Measurements from ENCODE around the gene S100A12. TPM values are rescaled to one million over a fixed set of nuclear protein-coding genes. Genes with fewer than 3 reads are reported as not detected.

Gene S100A12
- total RNA-seq, 1 donor from 2014 or later = not detected

DNA sequence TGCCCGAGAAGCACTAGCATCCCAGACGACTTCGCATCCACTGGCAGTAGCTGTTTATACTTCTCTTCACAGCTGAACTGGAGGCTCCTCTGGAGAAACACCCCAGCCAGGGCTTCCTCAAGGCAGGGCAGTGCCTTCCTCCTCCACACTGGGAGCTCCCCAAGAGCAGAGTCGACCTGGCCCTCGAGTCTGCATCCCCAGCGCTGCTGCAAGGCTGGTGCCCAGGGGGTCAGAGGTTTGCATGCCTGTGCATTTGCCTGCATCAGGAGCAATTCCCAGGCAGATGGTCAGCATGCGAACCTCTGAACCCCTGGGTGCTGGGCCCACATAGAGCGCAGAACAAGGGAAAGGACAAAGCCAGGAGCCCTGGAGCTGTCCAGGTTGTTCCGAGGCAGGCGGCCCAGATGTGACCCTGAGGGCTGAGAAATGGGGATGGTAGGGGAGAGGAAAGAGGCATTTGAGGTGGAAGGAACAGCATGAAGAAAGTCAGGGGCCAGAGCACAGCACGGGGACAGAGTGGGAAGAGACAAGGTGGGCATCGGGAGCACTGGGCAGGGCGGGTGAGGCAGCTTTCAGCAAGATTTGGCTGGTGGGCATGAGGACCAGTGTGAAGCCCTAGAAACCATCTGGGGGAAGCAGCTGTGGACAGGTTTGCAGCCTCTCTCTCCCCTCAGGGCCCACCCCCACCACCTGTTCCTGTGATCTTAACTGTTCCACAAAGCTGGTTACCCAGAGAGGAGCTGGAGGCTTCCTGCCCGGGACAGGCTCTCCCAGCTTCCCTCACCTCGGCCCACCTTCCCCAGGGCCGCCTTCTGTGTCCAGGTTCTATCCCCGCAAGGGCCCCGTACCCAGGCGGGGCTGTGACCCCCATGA lies 21.9 kb upstream of the S100A12 start:
- TF ChIP-seq, protein P1, sequence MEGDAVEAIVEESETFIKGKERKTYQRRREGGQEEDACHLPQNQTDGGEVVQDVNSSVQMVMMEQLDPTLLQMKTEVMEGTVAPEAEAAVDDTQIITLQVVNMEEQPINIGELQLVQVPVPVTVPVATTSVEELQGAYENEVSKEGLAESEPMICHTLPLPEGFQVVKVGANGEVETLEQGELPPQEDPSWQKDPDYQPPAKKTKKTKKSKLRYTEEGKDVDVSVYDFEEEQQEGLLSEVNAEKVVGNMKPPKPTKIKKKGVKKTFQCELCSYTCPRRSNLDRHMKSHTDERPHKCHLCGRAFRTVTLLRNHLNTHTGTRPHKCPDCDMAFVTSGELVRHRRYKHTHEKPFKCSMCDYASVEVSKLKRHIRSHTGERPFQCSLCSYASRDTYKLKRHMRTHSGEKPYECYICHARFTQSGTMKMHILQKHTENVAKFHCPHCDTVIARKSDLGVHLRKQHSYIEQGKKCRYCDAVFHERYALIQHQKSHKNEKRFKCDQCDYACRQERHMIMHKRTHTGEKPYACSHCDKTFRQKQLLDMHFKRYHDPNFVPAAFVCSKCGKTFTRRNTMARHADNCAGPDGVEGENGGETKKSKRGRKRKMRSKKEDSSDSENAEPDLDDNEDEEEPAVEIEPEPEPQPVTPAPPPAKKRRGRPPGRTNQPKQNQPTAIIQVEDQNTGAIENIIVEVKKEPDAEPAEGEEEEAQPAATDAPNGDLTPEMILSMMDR (IDR thresholded peaks at IDR 0.05; ENCODE audit: insufficient read depth, low read length, poor library complexity, severe bottlenecking) = no peak
- no peak for DNase-seq (ENCODE audit: low read depth)
- Histone ChIP-seq H3K27me3 (ENCODE audit: control insufficient read depth, insufficient read depth, low read length) (peaks cover 2% of the 10 kb centered on the region), H3K4me3 (ENCODE audit: low read depth, low read length) (no peak overlapping the region), H3K36me3 (ENCODE audit: control insufficient read depth, insufficient read depth, low read length) (no peaks in the 10 kb centered on the region)

DNA sequence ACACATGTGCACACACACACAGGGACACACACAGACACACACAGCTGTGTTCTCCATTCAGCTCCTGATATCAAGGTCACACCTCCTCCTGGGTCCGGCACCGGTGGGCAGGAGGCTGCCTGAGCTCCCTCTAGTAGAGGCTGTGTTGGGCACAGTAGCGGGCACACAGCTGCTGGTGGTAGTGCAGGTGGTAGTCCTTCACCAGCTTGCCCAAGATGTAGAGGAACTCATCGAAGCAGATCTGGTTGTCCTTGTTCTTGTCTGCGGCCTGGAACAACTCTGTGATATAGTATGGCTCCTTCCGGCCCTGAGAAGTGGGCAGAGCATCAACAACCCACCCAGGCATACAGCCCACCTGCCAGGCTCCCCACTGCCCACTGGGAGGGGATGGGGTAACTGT lies 21.0 kb upstream of the S100A12 start:
- TF ChIP-seq, protein P1 (IDR thresholded peaks at IDR 0.05; ENCODE audit: insufficient read depth, low read length, poor library complexity, severe bottlenecking) = no peak
- DNase-seq (ENCODE audit: low read depth) = no peak

DNA sequence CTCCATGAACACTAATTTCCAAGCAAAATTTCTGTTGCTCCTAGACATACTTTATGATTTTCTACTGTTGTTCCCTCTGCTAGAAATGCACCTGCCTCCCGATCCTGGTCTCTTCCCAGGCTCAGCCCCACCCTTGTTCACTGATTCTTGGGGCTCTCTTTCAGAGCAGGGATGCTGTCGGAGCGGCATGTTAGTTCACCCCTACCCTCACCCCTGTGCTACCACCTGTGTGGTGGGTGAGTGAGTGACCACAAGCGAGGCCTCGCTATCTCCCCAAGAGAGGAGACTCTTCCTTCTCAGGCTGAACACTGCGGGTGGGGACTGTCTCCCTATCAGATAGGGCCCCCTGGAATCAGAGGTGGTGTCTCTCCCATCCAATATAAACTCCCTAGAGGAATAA lies 20.4 kb upstream of the S100A12 start:
- H3K36me3 ChIP-seq (ENCODE audit: control insufficient read depth, insufficient read depth, low read length) = no peaks in the 10 kb centered on the region
- DNase-seq (ENCODE audit: low read depth) = no peak
- peaks cover 2% of the 10 kb centered on the region for H3K27me3 ChIP-seq (ENCODE audit: control insufficient read depth, insufficient read depth, low read length)
- TF ChIP-seq, protein P1 (IDR thresholded peaks at IDR 0.05; ENCODE audit: insufficient read depth, low read length, poor library complexity, severe bottlenecking) = no peak
- no peak overlapping the region for H3K4me3 ChIP-seq (ENCODE audit: low read depth, low read length)

More for the DNA sequence above, 21.0 kb upstream of the S100A12 start:
- peaks cover 2% of the 10 kb centered on the region for H3K27me3 ChIP-seq (ENCODE audit: control insufficient read depth, insufficient read depth, low read length)
- H3K36me3 ChIP-seq (ENCODE audit: control insufficient read depth, insufficient read depth, low read length) = no peaks in the 10 kb centered on the region
- no peak overlapping the region for H3K4me3 ChIP-seq (ENCODE audit: low read depth, low read length)

DNA sequence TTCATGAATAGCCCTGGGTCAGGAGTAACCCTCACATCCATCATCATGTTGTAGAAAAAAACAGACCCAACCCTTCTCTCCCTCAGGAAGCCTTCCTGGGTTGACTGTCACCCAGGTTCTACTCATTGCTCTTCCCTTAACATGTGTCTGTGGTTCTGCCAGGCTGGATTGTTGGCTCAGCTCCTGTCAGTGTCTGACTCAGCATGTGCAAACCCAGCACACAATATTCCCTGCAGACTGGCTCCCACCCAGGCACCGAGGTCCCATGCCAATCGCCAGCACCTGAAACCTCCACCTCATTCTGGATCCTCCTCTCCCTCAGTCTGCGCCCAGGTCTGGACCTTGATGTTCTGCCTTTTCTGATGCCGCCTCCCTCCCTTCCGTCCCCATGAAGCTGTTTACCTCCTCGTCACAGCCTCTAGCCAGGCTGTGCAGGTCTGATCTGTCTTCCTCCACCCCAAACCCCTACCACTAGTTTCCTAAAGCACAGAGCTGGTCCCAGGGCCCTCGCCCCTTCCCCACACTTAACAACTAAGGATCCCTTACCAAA lies 19.8 kb upstream of the S100A12 start:
- Histone ChIP-seq H3K36me3 (ENCODE audit: control insufficient read depth, insufficient read depth, low read length) (no peaks in the 10 kb centered on the region), H3K4me3 (ENCODE audit: low read depth, low read length) (no peak overlapping the region), H3K27me3 (ENCODE audit: control insufficient read depth, insufficient read depth, low read length) (peaks cover 2% of the 10 kb centered on the region)
- no peak for DNase-seq (ENCODE audit: low read depth)
- TF ChIP-seq, protein P1 (IDR thresholded peaks at IDR 0.05; ENCODE audit: insufficient read depth, low read length, poor library complexity, severe bottlenecking) = no peak

DNA sequence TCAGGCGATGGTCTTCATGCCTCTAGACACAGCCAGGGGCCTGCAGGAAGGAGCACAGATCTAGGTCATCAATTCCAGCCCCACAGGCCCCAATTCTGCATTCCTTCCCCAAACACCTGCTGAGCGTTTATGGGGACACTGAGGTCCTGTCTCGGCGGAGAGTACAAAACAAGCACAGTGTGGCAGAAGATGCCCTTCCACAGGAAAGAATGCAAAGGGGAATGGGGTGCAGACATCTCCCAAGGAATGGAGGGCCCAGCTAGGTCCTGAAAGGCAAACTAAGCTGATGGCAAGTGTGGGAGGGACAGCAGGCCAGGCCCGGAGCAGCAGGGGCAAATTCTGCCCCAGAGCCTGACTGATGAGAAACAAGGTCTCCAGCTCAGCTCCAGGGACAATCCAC lies 19.0 kb upstream of the S100A12 start:
- TF ChIP-seq, protein P1 (IDR thresholded peaks at IDR 0.05; ENCODE audit: insufficient read depth, low read length, poor library complexity, severe bottlenecking) = no peak
- no peak for DNase-seq (ENCODE audit: low read depth)
- Histone ChIP-seq H3K27me3 (ENCODE audit: control insufficient read depth, insufficient read depth, low read length) (peaks cover 2% of the 10 kb centered on the region), H3K36me3 (ENCODE audit: control insufficient read depth, insufficient read depth, low read length) (no peaks in the 10 kb centered on the region), H3K4me3 (ENCODE audit: low read depth, low read length) (no peak overlapping the region)
